Gastroesophageal sphincter (tissue), 3 donors: Measurements from ENCODE around the gene MSN.

ENCODE experiments used
- EP300 ChIP-seq: sonication (generic); formaldehyde crosslinking; IDR thresholded peaks from one replicate; pipeline ENCODE4 v1.6.1; 2017; ENCODE audit warnings: antibody characterized with exemption, mild to moderate bottlenecking
- TF ChIP-seq, protein P1 (sequence below), 4 experiments: fragments of 200-600 bp in 2 of 4; fragments of 450-650 bp in 2 of 4; sonication (generic) in 1 of 4; IDR thresholded peaks; one replicate each; pipeline ENCODE4 v1.5.1; 2017 to 2019; ENCODE audit warnings: antibody characterized with exemption in 4 of 4, mild to moderate bottlenecking in 2 of 4, moderate library complexity in 2 of 4

GRCh38 chrX:65635378-65635777 lies 32.1 kb upstream of the MSN start:
- no peak for TF ChIP-seq EP300
- TF ChIP-seq, protein P1, sequence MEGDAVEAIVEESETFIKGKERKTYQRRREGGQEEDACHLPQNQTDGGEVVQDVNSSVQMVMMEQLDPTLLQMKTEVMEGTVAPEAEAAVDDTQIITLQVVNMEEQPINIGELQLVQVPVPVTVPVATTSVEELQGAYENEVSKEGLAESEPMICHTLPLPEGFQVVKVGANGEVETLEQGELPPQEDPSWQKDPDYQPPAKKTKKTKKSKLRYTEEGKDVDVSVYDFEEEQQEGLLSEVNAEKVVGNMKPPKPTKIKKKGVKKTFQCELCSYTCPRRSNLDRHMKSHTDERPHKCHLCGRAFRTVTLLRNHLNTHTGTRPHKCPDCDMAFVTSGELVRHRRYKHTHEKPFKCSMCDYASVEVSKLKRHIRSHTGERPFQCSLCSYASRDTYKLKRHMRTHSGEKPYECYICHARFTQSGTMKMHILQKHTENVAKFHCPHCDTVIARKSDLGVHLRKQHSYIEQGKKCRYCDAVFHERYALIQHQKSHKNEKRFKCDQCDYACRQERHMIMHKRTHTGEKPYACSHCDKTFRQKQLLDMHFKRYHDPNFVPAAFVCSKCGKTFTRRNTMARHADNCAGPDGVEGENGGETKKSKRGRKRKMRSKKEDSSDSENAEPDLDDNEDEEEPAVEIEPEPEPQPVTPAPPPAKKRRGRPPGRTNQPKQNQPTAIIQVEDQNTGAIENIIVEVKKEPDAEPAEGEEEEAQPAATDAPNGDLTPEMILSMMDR (IDR thresholded peaks at IDR 0.05) = no peak
